Measurements from ENCODE around the gene HES3.

HES3 gene

DNA sequence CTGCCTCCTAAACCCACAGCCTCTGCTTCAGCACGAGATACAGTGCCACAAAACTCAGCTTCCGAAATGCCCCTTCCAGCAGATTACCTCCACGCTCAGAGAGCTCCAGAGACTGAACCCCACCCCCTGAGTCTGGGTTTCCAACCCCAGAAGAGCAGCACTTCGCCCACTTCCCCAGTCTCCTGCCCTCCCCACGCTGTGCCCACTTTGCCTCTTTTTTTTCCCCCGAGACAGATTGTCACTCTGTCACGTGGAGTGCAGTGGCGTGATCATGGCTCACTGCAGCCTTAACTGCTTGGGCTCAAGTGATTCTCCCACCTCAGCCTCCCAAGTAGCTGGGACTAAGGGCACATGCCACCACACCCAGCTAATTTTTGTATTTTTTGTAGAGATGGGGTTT, 18.3 kb upstream of the HES3 start:
- no peaks in the 10 kb centered on the region for H3F3A ChIP-seq (ENCODE audit: insufficient read depth, low read length)
- no peak overlapping the region for H3K4me3 ChIP-seq (ENCODE audit: low read length)
- H3K79me2 ChIP-seq (ENCODE audit: low read length) = peaks cover 4% of the 10 kb centered on the region; the same call in 1 of the 2 replicates
- TF ChIP-seq EZH2phosphoT487 (IDR thresholded peaks at IDR 0.05; ENCODE audit: low read length) = no peak
- TF ChIP-seq, protein P1, sequence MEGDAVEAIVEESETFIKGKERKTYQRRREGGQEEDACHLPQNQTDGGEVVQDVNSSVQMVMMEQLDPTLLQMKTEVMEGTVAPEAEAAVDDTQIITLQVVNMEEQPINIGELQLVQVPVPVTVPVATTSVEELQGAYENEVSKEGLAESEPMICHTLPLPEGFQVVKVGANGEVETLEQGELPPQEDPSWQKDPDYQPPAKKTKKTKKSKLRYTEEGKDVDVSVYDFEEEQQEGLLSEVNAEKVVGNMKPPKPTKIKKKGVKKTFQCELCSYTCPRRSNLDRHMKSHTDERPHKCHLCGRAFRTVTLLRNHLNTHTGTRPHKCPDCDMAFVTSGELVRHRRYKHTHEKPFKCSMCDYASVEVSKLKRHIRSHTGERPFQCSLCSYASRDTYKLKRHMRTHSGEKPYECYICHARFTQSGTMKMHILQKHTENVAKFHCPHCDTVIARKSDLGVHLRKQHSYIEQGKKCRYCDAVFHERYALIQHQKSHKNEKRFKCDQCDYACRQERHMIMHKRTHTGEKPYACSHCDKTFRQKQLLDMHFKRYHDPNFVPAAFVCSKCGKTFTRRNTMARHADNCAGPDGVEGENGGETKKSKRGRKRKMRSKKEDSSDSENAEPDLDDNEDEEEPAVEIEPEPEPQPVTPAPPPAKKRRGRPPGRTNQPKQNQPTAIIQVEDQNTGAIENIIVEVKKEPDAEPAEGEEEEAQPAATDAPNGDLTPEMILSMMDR (IDR thresholded peaks at IDR 0.05; ENCODE audit: low read length) = no peak
- TF ChIP-seq EZH2 (optimal IDR thresholded peaks at IDR 0.05; ENCODE audit: low read depth, low read length) = no peak
- H3K9me3 ChIP-seq (replicated peaks; ENCODE audit: insufficient read depth, low read length) = no peaks in the 10 kb centered on the region
- peaks cover 15% of the 10 kb centered on the region for H3K36me3 ChIP-seq (replicated peaks; ENCODE audit: insufficient read depth, low read length)
- no peak overlapping the region for H2AFZ ChIP-seq (ENCODE audit: low read length)
- H3K9ac ChIP-seq (ENCODE audit: low read length) = no peak overlapping the region
- DNase-seq = no peak
- no peaks in the 10 kb centered on the region for H3K27me3 ChIP-seq (replicated peaks; ENCODE audit: insufficient read depth, low read length)
- no peaks in the 10 kb centered on the region for H3K9me2 ChIP-seq (replicated peaks; ENCODE audit: insufficient read depth, low read length)
- H3K27ac ChIP-seq (ENCODE audit: low read length) = no peak overlapping the region
- H4K20me1 ChIP-seq (ENCODE audit: insufficient read depth, low read length) = no peaks in the 10 kb centered on the region
- H3K4me1 ChIP-seq (ENCODE audit: low read length) = no peaks in the 10 kb centered on the region
- H3K4me2 ChIP-seq (ENCODE audit: low read depth, low read length) = no peak overlapping the region

DNA sequence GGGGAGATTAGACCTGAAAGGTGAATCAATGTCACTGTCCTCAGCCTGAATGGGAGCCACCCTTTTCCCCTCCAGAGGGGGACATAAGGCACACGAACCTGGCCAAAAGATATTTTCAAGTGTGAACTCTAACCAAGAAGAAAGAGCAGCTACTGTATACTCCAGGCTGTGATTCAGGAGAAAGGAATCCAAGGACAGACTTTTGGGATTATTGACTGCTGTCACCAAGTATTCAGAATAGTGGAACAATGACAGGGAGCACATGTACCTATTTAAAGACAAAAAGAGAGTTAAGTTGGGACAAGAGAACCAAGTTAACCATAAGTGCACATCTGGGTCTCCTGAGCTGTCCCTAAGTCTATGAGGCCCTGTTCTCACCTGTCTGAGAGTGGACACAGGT, 10.6 kb upstream of the HES3 start:
- H3K36me3 ChIP-seq (replicated peaks; ENCODE audit: insufficient read depth, low read length) = peaks cover 7% of the 10 kb centered on the region; the same call in 1 of the 2 replicates
- H3K9ac ChIP-seq (ENCODE audit: low read length) = no peak overlapping the region
- H3K27ac ChIP-seq (ENCODE audit: low read length) = no peak overlapping the region
- no peaks in the 10 kb centered on the region for H3K9me2 ChIP-seq (replicated peaks; ENCODE audit: insufficient read depth, low read length)
- no peak overlapping the region for H2AFZ ChIP-seq (ENCODE audit: low read length)
- no peak for DNase-seq
- H4K20me1 ChIP-seq (ENCODE audit: insufficient read depth, low read length) = no peaks in the 10 kb centered on the region
- no peaks in the 10 kb centered on the region for H3K4me1 ChIP-seq (ENCODE audit: low read length)
- H3K9me3 ChIP-seq (replicated peaks; ENCODE audit: insufficient read depth, low read length) = no peaks in the 10 kb centered on the region
- TF ChIP-seq, protein P1 (IDR thresholded peaks at IDR 0.05; ENCODE audit: low read length) = no peak
- TF ChIP-seq EZH2 (optimal IDR thresholded peaks at IDR 0.05; ENCODE audit: low read depth, low read length) (no peak), EZH2phosphoT487 (IDR thresholded peaks at IDR 0.05; ENCODE audit: low read length) (no peak)
- H3F3A ChIP-seq (ENCODE audit: insufficient read depth, low read length) = no peaks in the 10 kb centered on the region
- H3K4me3 ChIP-seq (ENCODE audit: low read length) = no peak overlapping the region
- peaks cover under 1% of the 10 kb centered on the region; the same call in 1 of the 2 replicates for H3K27me3 ChIP-seq (replicated peaks; ENCODE audit: insufficient read depth, low read length)
- H3K4me2 ChIP-seq (ENCODE audit: low read depth, low read length) = no peak overlapping the region
- H3K79me2 ChIP-seq (ENCODE audit: low read length) = peaks cover 33% of the 10 kb centered on the region

DNA sequence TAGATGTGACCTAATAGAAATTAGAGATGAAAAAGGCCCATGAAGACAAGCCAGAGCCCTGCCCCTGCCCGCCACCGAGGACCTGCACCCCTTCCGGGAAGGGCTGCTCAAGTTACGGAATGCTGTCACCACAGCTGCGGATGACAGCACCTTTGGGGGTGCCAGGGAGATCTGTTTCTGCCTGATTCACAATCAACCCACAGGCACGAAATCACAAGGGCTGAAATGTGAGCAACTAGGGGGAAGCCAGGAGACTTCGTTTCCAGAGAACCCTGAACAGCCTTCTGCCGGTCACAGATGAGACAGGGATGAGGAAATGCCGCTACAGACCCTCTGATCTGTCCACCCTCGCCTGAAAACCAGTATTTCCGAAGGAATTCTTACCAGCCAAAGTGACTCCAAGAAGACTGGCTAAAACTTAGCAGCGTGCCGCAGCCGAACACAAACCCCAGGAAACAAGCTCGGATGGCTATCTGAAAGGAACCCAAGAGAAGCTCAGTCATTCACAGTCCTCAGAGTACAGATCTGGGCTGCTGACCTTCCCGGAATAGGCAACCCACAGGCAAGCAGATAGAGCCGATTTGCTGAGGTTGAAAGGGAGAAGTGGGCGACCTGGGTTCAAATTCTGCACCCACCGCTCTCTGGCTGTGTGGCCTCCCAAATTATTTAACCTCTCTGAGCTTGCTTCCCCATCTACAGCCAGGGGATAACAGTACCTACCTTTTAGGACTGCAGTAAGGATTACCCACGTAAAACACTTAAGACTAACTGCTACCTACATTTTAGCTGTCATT, 9.3 kb upstream of the HES3 start:
- no peaks in the 10 kb centered on the region for H3F3A ChIP-seq (ENCODE audit: insufficient read depth, low read length)
- peaks cover 33% of the 10 kb centered on the region for H3K79me2 ChIP-seq (ENCODE audit: low read length)
- peak overlapping the region; percentile 91 for H3K9ac ChIP-seq (ENCODE audit: low read length)
- no peak for DNase-seq
- H3K9me3 ChIP-seq (replicated peaks; ENCODE audit: insufficient read depth, low read length) = no peaks in the 10 kb centered on the region
- H3K9me2 ChIP-seq (replicated peaks; ENCODE audit: insufficient read depth, low read length) = no peaks in the 10 kb centered on the region
- no peaks in the 10 kb centered on the region for H3K4me1 ChIP-seq (ENCODE audit: low read length)
- peak overlapping the region; percentile 84 for H3K4me3 ChIP-seq (ENCODE audit: low read length)
- no peak overlapping the region for H3K27ac ChIP-seq (ENCODE audit: low read length)
- no peak for TF ChIP-seq EZH2phosphoT487 (IDR thresholded peaks at IDR 0.05; ENCODE audit: low read length)
- TF ChIP-seq, protein P1 (IDR thresholded peaks at IDR 0.05; ENCODE audit: low read length) = no peak
- no peak for TF ChIP-seq EZH2 (optimal IDR thresholded peaks at IDR 0.05; ENCODE audit: low read depth, low read length)
- H3K4me2 ChIP-seq (ENCODE audit: low read depth, low read length) = peak overlapping the region; percentile 93
- no peaks in the 10 kb centered on the region for H4K20me1 ChIP-seq (ENCODE audit: insufficient read depth, low read length)
- peak overlapping the region; percentile 72 for H2AFZ ChIP-seq (ENCODE audit: low read length)
- peaks cover 13% of the 10 kb centered on the region for H3K27me3 ChIP-seq (replicated peaks; ENCODE audit: insufficient read depth, low read length)
- peaks cover 7% of the 10 kb centered on the region; the same call in 1 of the 2 replicates for H3K36me3 ChIP-seq (replicated peaks; ENCODE audit: insufficient read depth, low read length)
